ENCODE measurements around the gene SCRT2.
"Not testable (repeated sequence)": the region's sequence is repeated elsewhere in the genome, so short reads cannot be mapped to it uniquely, and the experiment has no call there.

SCRT2 gene

GRCh38 chr20:675453-676314 lies at the start of gene SCRT2:
Gene SCRT2 (minus strand): TSS chr20:675802. CDS start chr20:675601, 201 bp downstream.
- no peak within 1 kb of the TSS for H3K4me3 ChIP-seq (ENCODE audit: low read depth, low read length)
- DNase-seq (ENCODE audit: low read depth), result peak; percentile 75
- TF ChIP-seq MAX (IDR thresholded peaks at IDR 0.05; ENCODE audit: low read depth, low read length) (no peak), POLR2A (IDR thresholded peaks at IDR 0.05; ENCODE audit: extremely low read depth, insufficient read length) (no peak), CTCF (IDR thresholded peaks at IDR 0.05; ENCODE audit: low read depth, low read length) (no peak), MYC (IDR thresholded peaks at IDR 0.05; ENCODE audit: low read depth, low read length) (no peak)

GRCh38 chr20:724797-725196 lies 49.2 kb upstream of the SCRT2 start:
- not testable (repeated sequence) for H3K4me3 ChIP-seq (ENCODE audit: low read depth, low read length); DNase-seq (ENCODE audit: low read depth)

- no peak overlapping the region for H3K4me3 ChIP-seq (ENCODE audit: low read depth, low read length)
- TF ChIP-seq MYC (IDR thresholded peaks at IDR 0.05; ENCODE audit: low read depth, low read length) (no peak), MAX (IDR thresholded peaks at IDR 0.05; ENCODE audit: low read depth, low read length) (no peak), POLR2A (IDR thresholded peaks at IDR 0.05; ENCODE audit: extremely low read depth, insufficient read length) (no peak), CTCF (IDR thresholded peaks at IDR 0.05; ENCODE audit: low read depth, low read length) (no peak)
- no peak for DNase-seq (ENCODE audit: low read depth)
These were observed 48.2 kb upstream of the SCRT2 start for GRCh38 chr20:723756-724155.

GRCh38 chr20:722822-723644 lies 47.4 kb upstream of the SCRT2 start:
- no peak overlapping the region for H3K4me3 ChIP-seq (ENCODE audit: low read depth, low read length)
- DNase-seq (ENCODE audit: low read depth), result no peak
- no peak for TF ChIP-seq MAX (IDR thresholded peaks at IDR 0.05; ENCODE audit: low read depth, low read length)
- no peak for TF ChIP-seq MYC (IDR thresholded peaks at IDR 0.05; ENCODE audit: low read depth, low read length)
- no peak for TF ChIP-seq POLR2A (IDR thresholded peaks at IDR 0.05; ENCODE audit: extremely low read depth, insufficient read length)
- TF ChIP-seq CTCF (IDR thresholded peaks at IDR 0.05; ENCODE audit: low read depth, low read length), result no peak

- DNase-seq (ENCODE audit: low read depth), result no peak
- H3K4me3 ChIP-seq (ENCODE audit: low read depth, low read length), result no peak overlapping the region
- no peak for TF ChIP-seq CTCF (IDR thresholded peaks at IDR 0.05; ENCODE audit: low read depth, low read length)
- TF ChIP-seq MAX (IDR thresholded peaks at IDR 0.05; ENCODE audit: low read depth, low read length), result no peak
- no peak for TF ChIP-seq MYC (IDR thresholded peaks at IDR 0.05; ENCODE audit: low read depth, low read length)
- TF ChIP-seq POLR2A (IDR thresholded peaks at IDR 0.05; ENCODE audit: extremely low read depth, insufficient read length), result no peak
These were observed 46.3 kb upstream of the SCRT2 start for GRCh38 chr20:721876-722275.

GRCh38 chr20:719816-720215 lies 44.2 kb upstream of the SCRT2 start:
- TF ChIP-seq POLR2A (IDR thresholded peaks at IDR 0.05; ENCODE audit: extremely low read depth, insufficient read length) (no peak), CTCF (IDR thresholded peaks at IDR 0.05; ENCODE audit: low read depth, low read length) (no peak), MAX (IDR thresholded peaks at IDR 0.05; ENCODE audit: low read depth, low read length) (no peak), MYC (IDR thresholded peaks at IDR 0.05; ENCODE audit: low read depth, low read length) (no peak)
- H3K4me3 ChIP-seq (ENCODE audit: low read depth, low read length), result no peak overlapping the region
- no peak for DNase-seq (ENCODE audit: low read depth)
